MM.1S (cell line): ENCODE data around the gene C11orf21.

Source experiments
- DNase-seq: peaks from one replicate; pipeline ENCODE4 v3.0.0-alpha.2; 2015
- H2AFZ ChIP-seq: fragments of 300-600 bp; sonication (generic); 2 replicates; pipeline ENCODE4 v1.6.0; 2016; ENCODE audit warnings: antibody characterized with exemption, low read length
- H3F3A ChIP-seq: fragments of 300-600 bp; sonication (generic); 2 replicates; pipeline ENCODE4 v1.6.1; 2016; ENCODE audit warnings: mild to moderate bottlenecking, antibody characterized with exemption, low read length, moderate library complexity, mixed read lengths; ENCODE audit not compliant: insufficient read depth
- H3K27ac ChIP-seq: fragments of 300-600 bp; sonication (generic); 2 replicates; pipeline ENCODE4 v1.5.1; 2016; ENCODE audit warnings: mild to moderate bottlenecking, low read length
- H3K27me3 ChIP-seq: fragments of 300-600 bp; sonication (generic); replicated peaks from 2 replicates; pipeline ENCODE4 v1.6.0; 2016; ENCODE audit warnings: low read length; ENCODE audit not compliant: insufficient read depth
- H3K36me3 ChIP-seq: fragments of 300-600 bp; sonication (generic); replicated peaks from 2 replicates; pipeline ENCODE4 v1.6.1; 2016; ENCODE audit warnings: mild to moderate bottlenecking, low read length, mixed read lengths; ENCODE audit not compliant: insufficient read depth
- H3K4me1 ChIP-seq: fragments of 300-600 bp; sonication (generic); 2 replicates; pipeline ENCODE4 v1.6.1; 2016; ENCODE audit warnings: low read length, mixed read lengths
- H3K4me2 ChIP-seq: fragments of 300-600 bp; sonication (generic); 2 replicates; pipeline ENCODE4 v1.6.0; 2016; ENCODE audit warnings: low read depth, low read length
- H3K4me3 ChIP-seq: fragments of 300-600 bp; sonication (generic); 2 replicates; pipeline ENCODE4 v1.5.1; 2016; ENCODE audit warnings: low read length, mixed read lengths
- H3K79me2 ChIP-seq: fragments of 300-600 bp; sonication (generic); 2 replicates; pipeline ENCODE4 v1.6.1; 2016; ENCODE audit warnings: mixed run types, low read length, mixed read lengths
- H3K9ac ChIP-seq: fragments of 300-600 bp; sonication (generic); 2 replicates; pipeline ENCODE4 v1.6.1; 2016; ENCODE audit warnings: low read length, mixed read lengths
- H3K9me2 ChIP-seq: fragments of 300-600 bp; sonication (generic); replicated peaks from 2 replicates; pipeline ENCODE4 v1.6.1; 2016; ENCODE audit warnings: mild to moderate bottlenecking, low read length, mixed read lengths; ENCODE audit not compliant: insufficient read depth
- H3K9me3 ChIP-seq: fragments of 300-600 bp; sonication (generic); replicated peaks from 2 replicates; pipeline ENCODE4 v1.6.1; 2016; ENCODE audit warnings: mild to moderate bottlenecking, low read length, mixed read lengths; ENCODE audit not compliant: insufficient read depth
- H4K20me1 ChIP-seq: fragments of 300-600 bp; sonication (generic); 2 replicates; pipeline ENCODE4 v1.6.1; 2016; ENCODE audit warnings: mild to moderate bottlenecking, low read length, moderate library complexity, mixed read lengths; ENCODE audit not compliant: insufficient read depth
- CTCF ChIP-seq: fragments of 300-600 bp; sonication (generic); IDR thresholded peaks from 2 replicates; pipeline ENCODE4 v1.5.1; 2016; ENCODE audit warnings: antibody characterized with exemption, low read length, mixed read lengths
- EZH2 ChIP-seq: fragments of 300-600 bp; sonication (generic); optimal IDR thresholded peaks from 2 replicates; pipeline ENCODE3; 2017; ENCODE audit warnings: low read depth, mild to moderate bottlenecking, antibody characterized with exemption, low read length, mixed read lengths
- EZH2phosphoT487 ChIP-seq: fragments of 300-600 bp; sonication (generic); IDR thresholded peaks from 2 replicates; pipeline ENCODE4 v1.6.1; 2018; ENCODE audit warnings: antibody characterized with exemption, low read length

C11orf21 gene

GRCh38 chr11:2328021-2328420 is 26.3 kb upstream of the C11orf21 start:
- Histone ChIP-seq H3K27me3 (peaks cover 72% of the 10 kb centered on the region), H3K79me2 (no peaks in the 10 kb centered on the region), H3K4me2 (no peak overlapping the region), H3K9ac (no peak overlapping the region), H3K27ac (no peak overlapping the region), H3K9me3 (no peaks in the 10 kb centered on the region), H3F3A (no peaks in the 10 kb centered on the region), H4K20me1 (no peaks in the 10 kb centered on the region), H3K4me1 (no peaks in the 10 kb centered on the region), H3K36me3 (no peaks in the 10 kb centered on the region), H3K4me3 (no peak overlapping the region), H3K9me2 (no peaks in the 10 kb centered on the region), H2AFZ (no peak overlapping the region)
- DNase-seq = no peak
- TF ChIP-seq EZH2phosphoT487 (no peak), EZH2 (no peak)

- no peak for DNase-seq
These were observed 25.3 kb upstream of the C11orf21 start for GRCh38 chr11:2327032-2327431.

GRCh38 chr11:2325719-2326118 is 24.0 kb upstream of the C11orf21 start:
- no peak overlapping the region for H3K4me3 ChIP-seq
- H3K9me3 ChIP-seq = no peaks in the 10 kb centered on the region
- no peaks in the 10 kb centered on the region for H3K4me1 ChIP-seq
- no peak for DNase-seq
- peaks cover 85% of the 10 kb centered on the region for H3K27me3 ChIP-seq
- no peak overlapping the region for H2AFZ ChIP-seq
- no peaks in the 10 kb centered on the region for H4K20me1 ChIP-seq
- H3K36me3 ChIP-seq = no peaks in the 10 kb centered on the region
- H3K9ac ChIP-seq = no peak overlapping the region
- no peaks in the 10 kb centered on the region for H3K9me2 ChIP-seq
- no peak for TF ChIP-seq EZH2
- TF ChIP-seq EZH2phosphoT487 = no peak
- no peak for TF ChIP-seq CTCF
- H3F3A ChIP-seq = no peaks in the 10 kb centered on the region
- no peak overlapping the region for H3K4me2 ChIP-seq
- H3K27ac ChIP-seq = no peak overlapping the region
- H3K79me2 ChIP-seq = no peaks in the 10 kb centered on the region

More at GRCh38 chr11:2327032-2327431, 25.3 kb upstream of the C11orf21 start:
- H2AFZ ChIP-seq = no peak overlapping the region
- H3K4me1 ChIP-seq = no peaks in the 10 kb centered on the region
- H3K9me3 ChIP-seq = no peaks in the 10 kb centered on the region
- H4K20me1 ChIP-seq = no peaks in the 10 kb centered on the region
- H3K27me3 ChIP-seq = peaks cover 79% of the 10 kb centered on the region
- no peak overlapping the region for H3K27ac ChIP-seq
- no peaks in the 10 kb centered on the region for H3K9me2 ChIP-seq
- no peaks in the 10 kb centered on the region for H3K79me2 ChIP-seq
- no peaks in the 10 kb centered on the region for H3K36me3 ChIP-seq
- no peak for TF ChIP-seq EZH2
- TF ChIP-seq EZH2phosphoT487 = no peak
- no peak for TF ChIP-seq CTCF
- H3K9ac ChIP-seq = no peak overlapping the region
- H3F3A ChIP-seq = no peaks in the 10 kb centered on the region
- H3K4me2 ChIP-seq = no peak overlapping the region
- H3K4me3 ChIP-seq = no peak overlapping the region

GRCh38 chr11:2325123-2325522 is 23.4 kb upstream of the C11orf21 start:
- no peak overlapping the region for H3K4me2 ChIP-seq
- no peaks in the 10 kb centered on the region for H3K9me2 ChIP-seq
- H3K4me1 ChIP-seq = no peaks in the 10 kb centered on the region
- H3F3A ChIP-seq = no peaks in the 10 kb centered on the region
- no peak overlapping the region for H3K4me3 ChIP-seq
- no peak for DNase-seq
- H3K9ac ChIP-seq = no peak overlapping the region
- H3K79me2 ChIP-seq = no peaks in the 10 kb centered on the region
- H2AFZ ChIP-seq = no peak overlapping the region
- H3K27me3 ChIP-seq = peaks cover 86% of the 10 kb centered on the region
- no peaks in the 10 kb centered on the region for H3K9me3 ChIP-seq
- no peaks in the 10 kb centered on the region for H4K20me1 ChIP-seq
- no peaks in the 10 kb centered on the region for H3K36me3 ChIP-seq
- no peak overlapping the region for H3K27ac ChIP-seq
- TF ChIP-seq EZH2 = no peak
- no peak for TF ChIP-seq CTCF
- no peak for TF ChIP-seq EZH2phosphoT487
